GM12878 (cell line): ENCODE data around the gene CBFA2T3. TPM values are rescaled to one million over a fixed set of nuclear protein-coding genes. Genes with fewer than 3 reads are reported as not detected.

Experiments
- EZH2 ChIP-seq: IDR thresholded peaks from 2 replicates; pipeline ENCODE4 v1.6.1; 2012; ENCODE audit warnings: low read depth, mild to moderate bottlenecking, control low read depth, inconsistent platforms, low read length, borderline replicate concordance; ENCODE audit not compliant: control insufficient read depth
- HCFC1 ChIP-seq: fragments of 150-350 bp; IDR thresholded peaks from 2 replicates; pipeline ENCODE4 v1.6.1; 2014; ENCODE audit warnings: low read length
- HDGF ChIP-seq: fragments of 450-650 bp; IDR thresholded peaks from 2 replicates; pipeline ENCODE4 v1.6.1; 2016; ENCODE audit warnings: antibody characterized with exemption
- MYB ChIP-seq: fragments of 150-350 bp; IDR thresholded peaks from 2 replicates; pipeline ENCODE4 v1.6.1; 2014; ENCODE audit warnings: mild to moderate bottlenecking, low read depth, low read length, borderline replicate concordance
- RCOR1 ChIP-seq: conservative IDR thresholded peaks from 2 replicates; pipeline ENCODE4 v1.6.1; 2012; ENCODE audit warnings: low read depth, low read length, improper control_type of control experiment
- STAT1 ChIP-seq: fragments of 450-650 bp; conservative IDR thresholded peaks from 2 replicates; pipeline ENCODE4 v1.6.1; 2014; ENCODE audit warnings: antibody characterized with exemption, mild to moderate bottlenecking
- TBL1XR1 ChIP-seq: IDR thresholded peaks from 2 replicates; pipeline ENCODE4 v1.6.1; 2012; ENCODE audit warnings: low read depth, low read length, improper control_type of control experiment
- ZBED1 ChIP-seq: IDR thresholded peaks from 2 replicates; pipeline ENCODE4 v1.6.1; 2016; ENCODE audit warnings: borderline replicate concordance
- ZNF274 ChIP-seq: IDR thresholded peaks from one replicate; pipeline ENCODE4 v1.8.0; 2011; ENCODE audit not compliant: insufficient read length, insufficient read depth
- ZNF622 ChIP-seq: fragments of 450-650 bp; IDR thresholded peaks from 2 replicates; pipeline ENCODE4 v1.6.1; 2017; ENCODE audit warnings: mild to moderate bottlenecking, inconsistent platforms
- polyA plus RNA-seq, 11 experiments: library from polyadenylated mRNA; depleted of rRNA in 4 of 11; unstranded in 6 of 11; stranded (reverse) in 5 of 11; fragments of >200 nt; fragmentation: Nextera tagmentation in 4 of 11; fragmentation: Illumina TruSeq in 1 of 11; extraction: Ambion mirVana in 4 of 11; extraction: Trizol in 1 of 11; gene quantifications; 1 replicate in 1 of 11; 2 replicates in 10 of 11; pipeline versions ENCODE4 v1.2.1 to v1.2.3, GENCODE V29; 2011 to 2016; ENCODE audit warnings: inconsistent platforms in 2 of 11, missing spikeins in 2 of 11, low read depth in 1 of 11
- total RNA-seq, 4 experiments: library from RNA; depleted of rRNA in 3 of 4; stranded (reverse); fragments of >200 nt in 3 of 4; fragmentation: Illumina TruSeq in 1 of 4; extraction: Trizol in 1 of 4; gene quantifications; 2 replicates each; pipeline versions ENCODE4 v1.2.1 to v1.2.3, GENCODE V29; 2013 to 2021
- TF ChIP-seq, protein P1 (sequence below): fragments of 450-650 bp; IDR thresholded peaks from 2 replicates; pipeline ENCODE4 v1.6.1; 2017; ENCODE audit warnings: low read depth, mild to moderate bottlenecking, moderate library complexity
- TF ChIP-seq, protein P2 (sequence below): IDR thresholded peaks from 2 replicates; pipeline ENCODE4 v1.6.1; 2012; ENCODE audit warnings: mild to moderate bottlenecking, low read depth, low read length
- TF ChIP-seq, protein P3 (sequence below): fragments of 450-650 bp; IDR thresholded peaks from 2 replicates; pipeline ENCODE4 v1.6.1; 2017; ENCODE audit warnings: mild to moderate bottlenecking, low read depth, inconsistent platforms; ENCODE audit not compliant: poor library complexity, severe bottlenecking
- TF ChIP-seq, protein P4 (sequence below): fragments of 450-650 bp; IDR thresholded peaks from 2 replicates; pipeline ENCODE4 v1.6.1; 2017; ENCODE audit warnings: mild to moderate bottlenecking, moderate library complexity
- TF ChIP-seq, protein P5 (sequence below): fragments of 450-650 bp; IDR thresholded peaks from 2 replicates; pipeline ENCODE4 v1.6.1; 2017; ENCODE audit warnings: borderline replicate concordance

Gene CBFA2T3
- total and polyA plus RNA-seq, 10 of the 15 experiments (the other 5 are each of a cell fraction or from before 2014, with no cell fraction given) = 0.69 to 42.6 (median 4.5) TPM

DNA sequence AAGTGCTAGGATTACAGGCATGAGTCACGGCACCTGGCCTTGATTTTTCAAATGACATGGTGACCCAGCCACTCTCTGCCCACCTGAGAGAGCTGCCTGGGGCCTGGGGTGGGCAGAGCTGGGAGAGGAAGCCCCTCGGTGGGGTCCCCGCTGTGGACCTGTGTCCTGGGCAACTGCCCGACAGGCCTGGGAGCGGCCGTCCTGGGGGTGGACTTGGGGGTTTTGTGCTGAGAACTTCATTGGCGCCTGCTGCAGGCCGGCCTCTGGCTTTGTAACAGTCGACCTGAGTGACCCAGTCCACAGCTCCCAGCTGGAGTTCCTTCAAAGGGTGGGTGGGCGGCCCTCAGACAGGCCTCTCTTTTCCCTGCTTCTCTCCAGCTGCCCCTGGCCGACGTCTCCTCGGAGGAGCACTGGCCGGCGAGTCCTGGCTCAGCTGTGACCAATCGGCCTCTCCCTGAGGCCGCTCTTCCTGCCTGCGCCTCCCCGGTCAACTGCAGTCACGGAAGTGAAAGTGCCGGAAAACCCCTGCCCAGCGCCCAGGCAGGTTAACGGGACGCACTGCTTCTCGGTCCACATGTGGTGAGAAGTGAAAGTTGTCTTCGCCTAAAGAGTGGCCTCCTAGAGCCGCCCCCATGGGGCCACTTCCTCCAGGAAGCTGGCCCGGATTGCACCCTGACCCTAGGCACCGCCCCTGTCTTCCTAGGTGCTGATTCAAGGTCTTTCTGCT, 5.5 kb downstream of the CBFA2T3 start (continued):
- TF ChIP-seq, protein P1, sequence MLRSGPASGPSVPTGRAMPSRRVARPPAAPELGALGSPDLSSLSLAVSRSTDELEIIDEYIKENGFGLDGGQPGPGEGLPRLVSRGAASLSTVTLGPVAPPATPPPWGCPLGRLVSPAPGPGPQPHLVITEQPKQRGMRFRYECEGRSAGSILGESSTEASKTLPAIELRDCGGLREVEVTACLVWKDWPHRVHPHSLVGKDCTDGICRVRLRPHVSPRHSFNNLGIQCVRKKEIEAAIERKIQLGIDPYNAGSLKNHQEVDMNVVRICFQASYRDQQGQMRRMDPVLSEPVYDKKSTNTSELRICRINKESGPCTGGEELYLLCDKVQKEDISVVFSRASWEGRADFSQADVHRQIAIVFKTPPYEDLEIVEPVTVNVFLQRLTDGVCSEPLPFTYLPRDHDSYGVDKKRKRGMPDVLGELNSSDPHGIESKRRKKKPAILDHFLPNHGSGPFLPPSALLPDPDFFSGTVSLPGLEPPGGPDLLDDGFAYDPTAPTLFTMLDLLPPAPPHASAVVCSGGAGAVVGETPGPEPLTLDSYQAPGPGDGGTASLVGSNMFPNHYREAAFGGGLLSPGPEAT = peak; percentile 97
- TF ChIP-seq MYB = 0 out of 2 replicates have a peak, but pooled peaks have one; percentile 57
- TF ChIP-seq, protein P2, sequence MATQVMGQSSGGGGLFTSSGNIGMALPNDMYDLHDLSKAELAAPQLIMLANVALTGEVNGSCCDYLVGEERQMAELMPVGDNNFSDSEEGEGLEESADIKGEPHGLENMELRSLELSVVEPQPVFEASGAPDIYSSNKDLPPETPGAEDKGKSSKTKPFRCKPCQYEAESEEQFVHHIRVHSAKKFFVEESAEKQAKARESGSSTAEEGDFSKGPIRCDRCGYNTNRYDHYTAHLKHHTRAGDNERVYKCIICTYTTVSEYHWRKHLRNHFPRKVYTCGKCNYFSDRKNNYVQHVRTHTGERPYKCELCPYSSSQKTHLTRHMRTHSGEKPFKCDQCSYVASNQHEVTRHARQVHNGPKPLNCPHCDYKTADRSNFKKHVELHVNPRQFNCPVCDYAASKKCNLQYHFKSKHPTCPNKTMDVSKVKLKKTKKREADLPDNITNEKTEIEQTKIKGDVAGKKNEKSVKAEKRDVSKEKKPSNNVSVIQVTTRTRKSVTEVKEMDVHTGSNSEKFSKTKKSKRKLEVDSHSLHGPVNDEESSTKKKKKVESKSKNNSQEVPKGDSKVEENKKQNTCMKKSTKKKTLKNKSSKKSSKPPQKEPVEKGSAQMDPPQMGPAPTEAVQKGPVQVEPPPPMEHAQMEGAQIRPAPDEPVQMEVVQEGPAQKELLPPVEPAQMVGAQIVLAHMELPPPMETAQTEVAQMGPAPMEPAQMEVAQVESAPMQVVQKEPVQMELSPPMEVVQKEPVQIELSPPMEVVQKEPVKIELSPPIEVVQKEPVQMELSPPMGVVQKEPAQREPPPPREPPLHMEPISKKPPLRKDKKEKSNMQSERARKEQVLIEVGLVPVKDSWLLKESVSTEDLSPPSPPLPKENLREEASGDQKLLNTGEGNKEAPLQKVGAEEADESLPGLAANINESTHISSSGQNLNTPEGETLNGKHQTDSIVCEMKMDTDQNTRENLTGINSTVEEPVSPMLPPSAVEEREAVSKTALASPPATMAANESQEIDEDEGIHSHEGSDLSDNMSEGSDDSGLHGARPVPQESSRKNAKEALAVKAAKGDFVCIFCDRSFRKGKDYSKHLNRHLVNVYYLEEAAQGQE = 0 out of 2 replicates have a peak, but pooled peaks have one; percentile 34
- TF ChIP-seq, protein P3, sequence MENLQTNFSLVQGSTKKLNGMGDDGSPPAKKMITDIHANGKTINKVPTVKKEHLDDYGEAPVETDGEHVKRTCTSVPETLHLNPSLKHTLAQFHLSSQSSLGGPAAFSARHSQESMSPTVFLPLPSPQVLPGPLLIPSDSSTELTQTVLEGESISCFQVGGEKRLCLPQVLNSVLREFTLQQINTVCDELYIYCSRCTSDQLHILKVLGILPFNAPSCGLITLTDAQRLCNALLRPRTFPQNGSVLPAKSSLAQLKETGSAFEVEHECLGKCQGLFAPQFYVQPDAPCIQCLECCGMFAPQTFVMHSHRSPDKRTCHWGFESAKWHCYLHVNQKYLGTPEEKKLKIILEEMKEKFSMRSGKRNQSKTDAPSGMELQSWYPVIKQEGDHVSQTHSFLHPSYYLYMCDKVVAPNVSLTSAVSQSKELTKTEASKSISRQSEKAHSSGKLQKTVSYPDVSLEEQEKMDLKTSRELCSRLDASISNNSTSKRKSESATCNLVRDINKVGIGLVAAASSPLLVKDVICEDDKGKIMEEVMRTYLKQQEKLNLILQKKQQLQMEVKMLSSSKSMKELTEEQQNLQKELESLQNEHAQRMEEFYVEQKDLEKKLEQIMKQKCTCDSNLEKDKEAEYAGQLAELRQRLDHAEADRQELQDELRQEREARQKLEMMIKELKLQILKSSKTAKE = peak; percentile 90
- no peak for TF ChIP-seq HDGF
- no peak for TF ChIP-seq EZH2
- TF ChIP-seq TBL1XR1 = peak; percentile 91
- TF ChIP-seq HCFC1 = no peak
- TF ChIP-seq ZBED1 = 0 out of 2 replicates have a peak, but pooled peaks have one; percentile 70
- TF ChIP-seq ZNF622 = no peak
- no peak; the same call in 1 of the 2 replicates for TF ChIP-seq STAT1
- TF ChIP-seq, protein P4, sequence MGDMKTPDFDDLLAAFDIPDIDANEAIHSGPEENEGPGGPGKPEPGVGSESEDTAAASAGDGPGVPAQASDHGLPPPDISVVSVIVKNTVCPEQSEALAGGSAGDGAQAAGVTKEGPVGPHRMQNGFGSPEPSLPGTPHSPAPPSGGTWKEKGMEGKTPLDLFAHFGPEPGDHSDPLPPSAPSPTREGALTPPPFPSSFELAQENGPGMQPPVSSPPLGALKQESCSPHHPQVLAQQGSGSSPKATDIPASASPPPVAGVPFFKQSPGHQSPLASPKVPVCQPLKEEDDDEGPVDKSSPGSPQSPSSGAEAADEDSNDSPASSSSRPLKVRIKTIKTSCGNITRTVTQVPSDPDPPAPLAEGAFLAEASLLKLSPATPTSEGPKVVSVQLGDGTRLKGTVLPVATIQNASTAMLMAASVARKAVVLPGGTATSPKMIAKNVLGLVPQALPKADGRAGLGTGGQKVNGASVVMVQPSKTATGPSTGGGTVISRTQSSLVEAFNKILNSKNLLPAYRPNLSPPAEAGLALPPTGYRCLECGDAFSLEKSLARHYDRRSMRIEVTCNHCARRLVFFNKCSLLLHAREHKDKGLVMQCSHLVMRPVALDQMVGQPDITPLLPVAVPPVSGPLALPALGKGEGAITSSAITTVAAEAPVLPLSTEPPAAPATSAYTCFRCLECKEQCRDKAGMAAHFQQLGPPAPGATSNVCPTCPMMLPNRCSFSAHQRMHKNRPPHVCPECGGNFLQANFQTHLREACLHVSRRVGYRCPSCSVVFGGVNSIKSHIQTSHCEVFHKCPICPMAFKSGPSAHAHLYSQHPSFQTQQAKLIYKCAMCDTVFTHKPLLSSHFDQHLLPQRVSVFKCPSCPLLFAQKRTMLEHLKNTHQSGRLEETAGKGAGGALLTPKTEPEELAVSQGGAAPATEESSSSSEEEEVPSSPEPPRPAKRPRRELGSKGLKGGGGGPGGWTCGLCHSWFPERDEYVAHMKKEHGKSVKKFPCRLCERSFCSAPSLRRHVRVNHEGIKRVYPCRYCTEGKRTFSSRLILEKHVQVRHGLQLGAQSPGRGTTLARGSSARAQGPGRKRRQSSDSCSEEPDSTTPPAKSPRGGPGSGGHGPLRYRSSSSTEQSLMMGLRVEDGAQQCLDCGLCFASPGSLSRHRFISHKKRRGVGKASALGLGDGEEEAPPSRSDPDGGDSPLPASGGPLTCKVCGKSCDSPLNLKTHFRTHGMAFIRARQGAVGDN = peak; percentile 76; the same call in 1 of the 2 replicates
- peak; percentile 88; the same call in 1 of the 2 replicates for TF ChIP-seq RCOR1
- TF ChIP-seq, protein P5, sequence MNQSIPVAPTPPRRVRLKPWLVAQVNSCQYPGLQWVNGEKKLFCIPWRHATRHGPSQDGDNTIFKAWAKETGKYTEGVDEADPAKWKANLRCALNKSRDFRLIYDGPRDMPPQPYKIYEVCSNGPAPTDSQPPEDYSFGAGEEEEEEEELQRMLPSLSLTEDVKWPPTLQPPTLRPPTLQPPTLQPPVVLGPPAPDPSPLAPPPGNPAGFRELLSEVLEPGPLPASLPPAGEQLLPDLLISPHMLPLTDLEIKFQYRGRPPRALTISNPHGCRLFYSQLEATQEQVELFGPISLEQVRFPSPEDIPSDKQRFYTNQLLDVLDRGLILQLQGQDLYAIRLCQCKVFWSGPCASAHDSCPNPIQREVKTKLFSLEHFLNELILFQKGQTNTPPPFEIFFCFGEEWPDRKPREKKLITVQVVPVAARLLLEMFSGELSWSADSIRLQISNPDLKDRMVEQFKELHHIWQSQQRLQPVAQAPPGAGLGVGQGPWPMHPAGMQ = no peak
- TF ChIP-seq ZNF274 = no peak
